HG03280 (cell line): ENCODE results near the gene SPRTN.

Experiments used
- ATAC-seq: cut with Tn5 transposase; IDR thresholded peaks from one replicate; pipeline ENCODE4 v1.9.1; 2021; ENCODE audit warnings: mild to moderate bottlenecking, moderate library complexity; ENCODE audit not compliant: unreplicated experiment

Gene SPRTN

DNA sequence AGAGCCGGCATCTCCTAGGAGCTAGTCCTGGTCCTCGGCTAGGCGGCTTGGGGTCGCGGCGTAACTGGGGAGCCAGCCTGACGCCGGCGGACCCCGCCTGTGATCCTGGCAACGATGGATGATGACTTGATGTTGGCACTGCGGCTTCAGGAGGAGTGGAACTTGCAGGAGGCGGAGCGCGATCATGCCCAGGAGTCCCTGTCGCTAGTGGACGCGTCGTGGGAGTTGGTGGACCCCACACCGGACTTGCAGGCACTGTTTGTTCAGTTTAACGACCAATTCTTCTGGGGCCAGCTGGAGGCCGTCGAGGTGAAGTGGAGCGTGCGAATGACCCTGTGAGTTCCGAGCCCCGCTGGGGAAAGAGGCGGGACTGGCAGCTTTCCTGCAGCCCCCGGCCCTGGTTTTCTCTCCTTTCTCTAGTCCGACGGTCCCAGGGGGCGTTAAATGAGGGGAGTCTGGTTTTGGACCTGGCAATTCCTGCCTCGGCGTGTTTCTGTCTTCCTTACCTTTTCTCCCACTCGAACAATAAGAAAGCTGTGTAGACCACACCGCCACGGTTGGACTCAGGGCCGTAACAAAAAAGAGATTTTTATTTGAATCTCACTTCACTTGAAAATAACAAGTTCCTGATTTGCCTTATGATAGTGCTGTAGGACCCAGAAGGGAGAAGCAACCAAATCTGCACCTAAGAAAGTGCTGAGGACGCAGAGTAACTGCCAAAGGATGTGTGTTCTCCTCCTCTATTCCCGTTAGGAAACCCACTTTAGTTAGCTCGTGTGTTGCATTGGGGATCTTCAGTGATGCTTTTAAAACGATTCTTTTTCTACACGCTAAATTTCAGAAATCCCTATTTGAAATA lies at the start of gene SPRTN:
TSS of gene SPRTN (plus strand) at position 24 of the 859 bp plus-strand sequence. CDS start at position 115, 91 bp downstream.
- ATAC-seq: peak; percentile 4

DNA sequence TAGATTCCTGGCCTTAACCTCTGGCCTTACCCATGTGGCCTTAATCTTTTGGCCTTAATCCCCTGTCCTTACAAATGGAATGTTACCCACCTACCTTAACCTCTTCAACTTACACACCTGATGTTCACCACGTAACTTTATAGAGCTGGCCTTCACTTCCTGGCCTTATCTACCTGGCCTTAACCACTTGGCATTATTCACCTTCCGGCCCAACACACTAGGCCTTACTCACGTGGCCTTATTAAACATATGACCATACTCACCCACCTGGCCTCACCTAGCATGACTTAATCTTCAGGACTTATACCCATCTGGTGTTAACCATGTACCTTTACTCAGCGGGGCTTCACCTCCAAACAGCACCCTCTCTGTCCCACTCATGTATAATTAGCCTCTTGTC lies 42.2 kb upstream of the SPRTN start:
- no peak for ATAC-seq

GRCh38 chr1:231301990-231302389 lies 36.1 kb upstream of the SPRTN start:
- no peak for ATAC-seq

GRCh38 chr1:231310391-231310934 lies 27.6 kb upstream of the SPRTN start:
- no peak for ATAC-seq

DNA sequence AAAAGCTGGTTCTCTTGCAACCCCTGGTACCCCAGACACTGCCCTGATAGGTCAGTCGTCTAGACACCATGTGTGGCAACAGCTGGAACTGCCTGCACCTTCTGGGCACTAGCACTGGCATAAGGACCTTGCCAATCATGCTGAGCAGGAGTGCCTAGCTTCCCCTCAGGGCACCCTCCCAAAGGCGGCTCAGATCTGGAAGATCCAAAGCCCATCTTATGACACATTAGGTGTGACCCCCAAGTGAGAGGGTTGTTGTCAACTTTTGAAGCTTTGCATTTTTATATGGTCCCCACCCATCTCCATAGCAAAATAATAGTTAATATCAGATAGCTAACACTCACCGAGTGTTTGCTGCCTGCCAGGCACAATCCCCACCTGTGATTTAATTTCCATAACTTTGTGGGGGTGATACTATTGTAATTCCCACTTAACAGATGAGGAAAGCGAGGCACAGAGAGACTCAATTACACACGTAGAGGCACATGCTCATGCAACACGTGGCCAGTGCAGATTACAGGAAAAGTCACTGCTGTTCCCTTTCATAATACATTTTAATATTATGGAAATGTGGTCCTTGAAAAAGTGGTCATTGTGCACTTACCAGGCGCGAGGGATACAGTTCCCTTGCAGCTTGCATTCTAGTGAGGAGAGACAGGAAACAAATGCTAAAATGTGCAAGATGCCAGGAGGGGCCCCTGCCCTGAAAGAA lies 26.2 kb upstream of the SPRTN start:
- no peak for ATAC-seq

- ATAC-seq: no peak
Measured at GRCh38 chr1:231312432-231312788, 25.7 kb upstream of the SPRTN start.

GRCh38 chr1:231313661-231314060 lies 24.4 kb upstream of the SPRTN start:
- ATAC-seq: no peak

DNA sequence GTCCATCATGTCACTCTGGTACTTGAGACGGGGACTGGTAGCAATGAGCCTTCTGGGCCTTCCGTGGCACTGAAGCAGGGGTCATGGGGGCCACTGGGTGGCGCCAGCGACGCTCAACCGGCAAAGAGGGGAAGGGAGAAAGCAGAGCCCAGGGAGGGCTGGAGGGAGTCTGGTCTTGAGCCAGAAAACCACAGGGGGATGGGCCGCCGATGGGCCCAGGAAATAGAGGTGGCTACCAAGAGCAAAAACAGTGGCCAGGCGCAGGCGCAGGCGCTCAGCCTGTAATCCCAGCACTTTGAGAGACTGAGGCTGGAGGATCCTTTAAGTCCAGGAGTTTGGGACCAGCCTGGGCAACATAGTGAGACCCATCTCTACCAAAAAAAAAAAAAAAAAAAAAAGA lies 22.2 kb upstream of the SPRTN start:
- peak; percentile 85 for ATAC-seq

DNA sequence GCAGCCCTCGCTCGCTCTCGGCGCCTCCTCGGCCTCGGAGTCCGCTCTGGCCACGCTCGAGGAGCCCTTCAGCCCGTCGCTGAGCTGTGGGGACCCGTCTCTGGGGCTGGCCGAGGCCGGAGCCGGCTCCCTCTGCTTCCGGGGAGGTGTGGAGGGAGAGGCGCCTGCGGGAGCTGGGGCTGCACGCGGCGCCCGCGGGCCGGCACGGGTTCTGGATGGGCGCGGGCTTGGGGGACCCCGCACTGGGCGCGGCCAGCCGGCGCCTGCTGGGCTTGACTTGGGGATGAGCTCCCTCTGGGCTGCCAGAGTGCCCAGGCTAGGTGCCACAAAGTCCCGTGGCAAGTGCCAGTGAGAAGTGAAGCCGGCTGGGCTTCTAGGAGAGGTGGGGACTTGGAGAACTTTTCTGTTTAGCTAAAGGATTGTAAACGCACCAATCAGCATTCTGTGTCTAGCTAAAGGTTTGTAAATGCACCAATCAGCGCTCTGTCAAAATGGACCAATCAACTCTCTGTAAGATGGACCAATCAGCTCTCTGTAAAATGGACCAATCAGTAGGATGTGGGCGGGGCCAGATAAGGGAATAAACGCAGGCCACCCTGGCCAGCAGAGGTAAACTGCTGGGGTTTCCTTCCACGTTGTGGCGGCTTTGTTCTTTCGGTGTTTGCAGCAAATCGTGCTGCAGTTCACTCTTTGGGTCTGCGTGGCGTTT lies 20.6 kb upstream of the SPRTN start:
- ATAC-seq: no peak

- ATAC-seq: no peak
Measured at GRCh38 chr1:231318015-231318355, 20.1 kb upstream of the SPRTN start.

- ATAC-seq: no peak
Measured at GRCh38 chr1:231318568-231318967, 19.5 kb upstream of the SPRTN start.

GRCh38 chr1:231319080-231319479 lies 19.0 kb upstream of the SPRTN start:
- no peak for ATAC-seq

DNA sequence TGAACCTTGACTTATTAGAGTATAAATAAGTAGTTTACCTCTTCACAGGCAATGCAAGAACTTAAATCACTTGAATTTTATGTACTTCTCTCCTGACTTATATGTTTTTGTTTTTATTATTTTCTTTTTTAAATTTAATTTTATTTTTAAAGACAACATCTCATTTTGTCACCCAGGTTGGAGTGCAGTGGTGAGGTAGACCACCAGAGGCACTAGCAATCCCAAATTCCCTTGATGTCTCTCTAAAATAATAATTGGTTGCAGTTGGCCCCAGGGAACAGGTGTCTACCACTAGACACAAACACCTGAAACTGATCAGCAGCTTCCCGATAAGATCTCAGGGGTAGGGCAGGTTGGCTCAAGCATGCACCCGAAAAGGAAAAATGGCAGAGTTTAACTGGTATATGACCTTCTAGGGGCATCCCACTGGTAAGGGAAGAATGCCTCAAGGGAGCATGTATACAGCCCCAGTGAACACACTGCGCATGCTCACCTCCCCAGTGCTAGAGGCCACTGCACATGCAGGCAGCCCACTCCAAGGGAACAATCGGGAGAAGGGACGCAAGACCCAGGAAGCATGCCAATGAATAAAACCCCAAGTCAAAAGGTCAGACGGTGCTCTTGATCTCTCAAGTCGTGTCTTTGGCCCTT lies 15.1 kb upstream of the SPRTN start:
- ATAC-seq: no peak

- ATAC-seq: no peak
Measured at GRCh38 chr1:231324660-231325059, 13.4 kb upstream of the SPRTN start.

DNA sequence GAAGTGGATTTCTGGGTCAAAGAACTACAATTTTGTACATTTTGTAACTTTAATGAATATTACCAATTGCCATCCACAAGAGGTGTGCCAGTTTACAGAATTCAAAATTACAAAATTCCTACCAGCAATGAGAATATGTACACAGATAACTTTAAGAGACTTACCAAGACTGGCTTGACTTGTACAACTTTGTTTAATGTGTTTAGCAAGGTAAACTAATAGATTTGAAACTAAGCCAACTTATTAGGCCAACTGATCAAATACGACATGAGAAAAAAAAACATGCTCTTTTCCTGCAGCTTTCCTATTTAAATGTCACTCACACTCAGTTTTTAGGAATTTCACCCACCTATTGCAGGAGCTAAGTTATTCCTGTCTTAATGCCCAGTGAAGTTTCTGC lies 11.8 kb upstream of the SPRTN start:
- no peak for ATAC-seq

GRCh38 chr1:231327617-231328016 lies 10.5 kb upstream of the SPRTN start:
- ATAC-seq: no peak

DNA sequence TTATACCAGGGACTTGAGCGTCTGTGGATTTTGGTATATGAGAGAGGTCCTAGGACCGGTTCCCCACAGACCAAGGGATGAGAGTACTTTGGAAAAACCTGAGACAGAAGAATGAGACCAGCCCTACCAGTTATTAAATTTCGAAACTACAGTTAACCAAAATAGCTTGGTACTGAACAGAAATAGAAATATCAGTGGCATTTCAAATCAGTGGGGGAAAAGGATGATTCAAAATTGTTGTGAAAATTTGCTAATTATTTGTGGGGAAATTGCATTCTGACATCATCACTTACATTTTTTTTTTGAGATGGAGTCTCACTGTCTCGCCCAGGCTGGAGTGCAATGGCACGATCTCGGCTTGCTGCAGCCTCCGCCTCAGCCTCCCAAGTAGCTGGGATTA lies 8.6 kb upstream of the SPRTN start:
- ATAC-seq: no peak

DNA sequence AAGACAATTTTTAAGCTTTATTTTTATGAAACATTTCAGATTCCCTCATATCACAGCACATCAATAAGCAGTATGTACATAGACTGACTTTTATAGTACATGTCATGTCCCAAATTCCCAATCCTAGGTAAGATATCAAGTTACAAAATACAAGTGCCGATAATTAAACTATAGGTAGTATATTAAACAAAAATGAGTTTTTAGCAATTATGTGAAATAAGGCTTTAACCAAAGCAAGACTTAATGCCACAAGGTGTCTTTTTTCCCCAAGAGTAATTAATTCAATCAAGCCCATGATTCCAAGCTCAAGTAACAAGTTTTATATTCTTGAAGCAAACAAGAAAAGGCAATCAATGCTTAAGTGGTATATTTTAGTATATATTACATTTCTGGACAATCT lies 5.3 kb upstream of the SPRTN start:
- no peak for ATAC-seq

DNA sequence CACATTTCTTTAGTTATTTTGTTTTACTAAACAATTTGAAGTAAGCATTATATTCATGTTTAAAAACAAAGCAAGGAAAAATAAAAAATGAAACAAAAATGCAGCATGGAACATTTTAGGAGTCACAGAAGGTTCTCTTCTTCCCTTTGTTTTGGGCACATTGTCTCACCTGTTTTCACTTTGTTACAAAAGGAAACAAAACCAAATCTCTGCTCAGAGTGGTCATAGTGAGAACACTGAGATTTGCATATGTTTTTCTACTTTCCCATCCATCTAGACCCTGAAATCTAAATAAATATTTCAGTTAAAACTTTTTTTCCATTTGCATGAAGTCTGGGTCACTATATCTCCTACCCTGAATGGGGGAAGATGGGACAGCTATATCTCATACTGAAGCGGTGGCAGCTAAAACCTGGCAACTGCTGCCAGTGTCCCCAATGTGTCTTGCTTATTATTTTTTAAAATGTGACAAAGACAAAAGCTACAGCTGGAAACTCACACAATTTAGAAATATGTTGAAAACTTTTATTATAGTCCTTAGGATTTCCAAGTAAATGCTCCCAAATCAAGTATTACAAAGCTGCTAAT lies 3.9 kb upstream of the SPRTN start:
- ATAC-seq: no peak

DNA sequence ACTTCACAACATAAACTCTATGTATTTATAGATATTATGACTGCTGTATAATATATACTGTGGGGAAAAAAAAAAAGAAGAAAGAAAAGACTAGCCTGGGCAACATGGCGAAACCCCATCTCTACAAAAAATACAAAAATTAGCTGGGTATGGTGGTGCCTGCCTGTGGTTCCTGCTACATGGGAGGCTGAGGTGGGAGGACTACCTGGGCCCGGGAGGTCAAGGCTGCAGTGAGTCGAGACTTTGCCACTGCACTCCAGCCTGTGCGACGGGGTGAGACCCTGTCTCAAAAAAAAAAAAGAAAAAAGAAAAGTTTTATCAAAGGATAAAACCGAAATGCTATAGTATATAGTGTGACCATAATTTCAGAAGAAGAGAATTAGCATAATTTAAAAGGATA lies 3.1 kb upstream of the SPRTN start:
- ATAC-seq: no peak
